Spleen (tissue), 7 donors: ENCODE measurements around the gene IL1RAPL1.

ENCODE experiments used
- POLR2A ChIP-seq, 3 donors: fragments of 450-650 bp; IDR thresholded peaks; one replicate each; pipeline ENCODE4 v1.5.1; 2017; ENCODE audit warnings: antibody characterized with exemption in 3 of 3, mild to moderate bottlenecking in 1 of 3
- POLR2AphosphoS5 ChIP-seq, 3 donors: sonication (generic); formaldehyde crosslinking; IDR thresholded peaks; one replicate each; pipeline ENCODE4 v1.5.1; 2017; ENCODE audit warnings: antibody characterized with exemption in 3 of 3
- TF ChIP-seq, protein P1 (sequence below), 11 experiments: fragments of 200-600 bp in 7 of 11; fragments of 450-650 bp in 4 of 11; sonication (generic) in 4 of 11; IDR thresholded peaks in 8 of 11; conservative IDR thresholded peaks in 3 of 11; 1 replicate in 7 of 11; 2 replicates in 4 of 11; pipeline versions ENCODE4 v1.4.0 to v1.8.0; 2016 to 2021; ENCODE audit warnings: antibody characterized with exemption in 11 of 11, inconsistent platforms in 4 of 11, mild to moderate bottlenecking in 1 of 11
- donor health status: DM: no; HTN: no; CAD: no; lungs with moderate emphysema.
- donor health status: DM: no; HTN: no; CAD: no.
- donor health status: DM: no; HTN: no; CAD: no.

DNA sequence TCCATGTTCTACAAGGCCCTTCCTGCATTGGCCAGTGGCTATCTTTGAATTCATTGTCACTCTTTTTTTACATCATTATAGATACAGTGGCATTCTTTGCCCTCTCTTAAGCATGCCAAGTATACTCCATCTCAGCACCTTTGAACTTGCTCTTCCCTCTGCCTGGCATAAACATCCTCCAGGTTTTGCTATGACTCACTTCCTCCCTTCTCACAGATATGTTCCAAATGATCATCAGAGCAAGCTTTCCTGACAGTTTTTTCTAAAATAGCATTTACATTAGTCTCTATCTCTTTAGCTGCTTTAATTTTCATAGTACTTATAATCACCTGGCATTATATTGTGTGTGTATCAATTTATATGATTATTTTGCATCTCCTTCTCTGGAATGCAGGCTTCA, 1074.9 kb downstream of the IL1RAPL1 start:
- TF ChIP-seq POLR2A (IDR thresholded peaks at IDR 0.05) (no peak), POLR2AphosphoS5 (IDR thresholded peaks at IDR 0.05) (no peak)
- TF ChIP-seq, protein P1, sequence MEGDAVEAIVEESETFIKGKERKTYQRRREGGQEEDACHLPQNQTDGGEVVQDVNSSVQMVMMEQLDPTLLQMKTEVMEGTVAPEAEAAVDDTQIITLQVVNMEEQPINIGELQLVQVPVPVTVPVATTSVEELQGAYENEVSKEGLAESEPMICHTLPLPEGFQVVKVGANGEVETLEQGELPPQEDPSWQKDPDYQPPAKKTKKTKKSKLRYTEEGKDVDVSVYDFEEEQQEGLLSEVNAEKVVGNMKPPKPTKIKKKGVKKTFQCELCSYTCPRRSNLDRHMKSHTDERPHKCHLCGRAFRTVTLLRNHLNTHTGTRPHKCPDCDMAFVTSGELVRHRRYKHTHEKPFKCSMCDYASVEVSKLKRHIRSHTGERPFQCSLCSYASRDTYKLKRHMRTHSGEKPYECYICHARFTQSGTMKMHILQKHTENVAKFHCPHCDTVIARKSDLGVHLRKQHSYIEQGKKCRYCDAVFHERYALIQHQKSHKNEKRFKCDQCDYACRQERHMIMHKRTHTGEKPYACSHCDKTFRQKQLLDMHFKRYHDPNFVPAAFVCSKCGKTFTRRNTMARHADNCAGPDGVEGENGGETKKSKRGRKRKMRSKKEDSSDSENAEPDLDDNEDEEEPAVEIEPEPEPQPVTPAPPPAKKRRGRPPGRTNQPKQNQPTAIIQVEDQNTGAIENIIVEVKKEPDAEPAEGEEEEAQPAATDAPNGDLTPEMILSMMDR (IDR thresholded peaks at IDR 0.05 in 8 of 11, conservative IDR thresholded peaks at IDR 0.05 in 3 of 11): no peak
